K562 (cell line): Measurements from ENCODE around the gene DNAJB12. TPM values are rescaled to one million over a fixed set of nuclear protein-coding genes. Genes with fewer than 3 reads are reported as not detected.

Experiments used
- ARID2 ChIP-seq: fragments of 450-650 bp; IDR thresholded peaks from 2 replicates; pipeline ENCODE4 v1.6.1; 2017; ENCODE audit warnings: antibody characterized with exemption, mild to moderate bottlenecking
- CBFA2T2 ChIP-seq: fragments of 450-650 bp; conservative IDR thresholded peaks from 2 replicates; pipeline ENCODE4 v1.6.1; 2017; ENCODE audit warnings: mild to moderate bottlenecking
- CC2D1A ChIP-seq: fragments of 450-650 bp; IDR thresholded peaks from 2 replicates; pipeline ENCODE4 v1.6.1; 2017; ENCODE audit warnings: mild to moderate bottlenecking
- COPS2 ChIP-seq: fragments of 450-650 bp; conservative IDR thresholded peaks from 2 replicates; pipeline ENCODE4 v1.6.1; 2016; ENCODE audit warnings: mild to moderate bottlenecking, moderate library complexity
- CREM ChIP-seq: IDR thresholded peaks from 2 replicates; pipeline ENCODE4 v1.6.1; 2014; ENCODE audit warnings: antibody characterized with exemption, low read depth
- DDX20 ChIP-seq: fragments of 450-650 bp; IDR thresholded peaks from 2 replicates; pipeline ENCODE4 v1.6.1; 2016; ENCODE audit warnings: missing genetic modification characterization, low read depth, mild to moderate bottlenecking, missing compliant biosample characterization, moderate library complexity
- E2F8 ChIP-seq: fragments of 450-650 bp; IDR thresholded peaks from 2 replicates; pipeline ENCODE4 v1.7.1; 2018; ENCODE audit warnings: mild to moderate bottlenecking, low read depth; ENCODE audit not compliant: partially characterized antibody
- EHMT2 ChIP-seq: fragments of 450-650 bp; IDR thresholded peaks from 2 replicates; pipeline ENCODE4 v1.6.1; 2018; ENCODE audit warnings: antibody characterized with exemption
- ERF ChIP-seq: fragments of 450-650 bp; formaldehyde crosslinking; IDR thresholded peaks from 2 replicates; pipeline ENCODE4 v1.4.0; 2020; ENCODE audit warnings: mild to moderate bottlenecking, mixed read lengths
- ETV5 ChIP-seq: sonication (generic); formaldehyde crosslinking; IDR thresholded peaks from 2 replicates; pipeline ENCODE4 v1.4.0; 2020; ENCODE audit warnings: low read depth, mild to moderate bottlenecking, missing genetic modification reagents
- GABPB1 ChIP-seq: sonication (generic); formaldehyde crosslinking; IDR thresholded peaks from 2 replicates; pipeline ENCODE4 v1.8.0; 2022; ENCODE audit warnings: mild to moderate bottlenecking, missing genetic modification reagents
- JUN ChIP-seq, 2 experiments: sonication (generic) in 1 of 2; formaldehyde crosslinking in 1 of 2; IDR thresholded peaks; 2 replicates each; pipeline versions ENCODE4 v1.6.1 to v1.8.0; 2012 to 2022; ENCODE audit warnings: borderline replicate concordance in 2 of 2, mild to moderate bottlenecking in 2 of 2, improper control_type of control experiment in 1 of 2, low read depth in 1 of 2, low read length in 1 of 2, missing genetic modification reagents in 1 of 2
- LARP7 ChIP-seq: fragments of 450-650 bp; IDR thresholded peaks from 2 replicates; pipeline ENCODE4 v1.6.1; 2016
- MCM2 ChIP-seq: fragments of 450-650 bp; IDR thresholded peaks from 2 replicates; pipeline ENCODE4 v1.6.1; 2017; ENCODE audit warnings: low read depth, mild to moderate bottlenecking
- MED1 ChIP-seq: sonication (generic); formaldehyde crosslinking; IDR thresholded peaks from 2 replicates; pipeline ENCODE4 v1.8.1; 2023; ENCODE audit warnings: missing genetic modification reagents, borderline replicate concordance
- MYNN ChIP-seq, 2 experiments: sonication (generic); formaldehyde crosslinking in 1 of 2; IDR thresholded peaks; 2 replicates each; pipeline versions ENCODE4 v1.5.0 to v1.6.1; 2016 to 2020; ENCODE audit warnings: antibody characterized with exemption in 1 of 2, missing genetic modification reagents in 1 of 2
- NFIX ChIP-seq: fragments of 250-450 bp; sonication (Bioruptor Pico); IDR thresholded peaks from 2 replicates; pipeline ENCODE4 v1.4.0; 2020; ENCODE audit warnings: low read depth, mild to moderate bottlenecking, moderate library complexity
- NR0B1 ChIP-seq: fragments of 450-650 bp; IDR thresholded peaks from one replicate; pipeline ENCODE4 v1.6.1; 2018; ENCODE audit warnings: mild to moderate bottlenecking, moderate library complexity; ENCODE audit not compliant: partially characterized antibody
- RAD21 ChIP-seq, 2 experiments: fragments of 250-450 bp in 1 of 2; fragments of 450-650 bp in 1 of 2; sonication (Bioruptor Pico) in 1 of 2; formaldehyde crosslinking in 1 of 2; IDR thresholded peaks in 1 of 2; conservative IDR thresholded peaks in 1 of 2; 2 replicates each; pipeline versions ENCODE4 v1.4.0 to v1.8.0; 2020 to 2022; ENCODE audit warnings: mild to moderate bottlenecking in 2 of 2, moderate library complexity in 1 of 2
- SMARCC2 ChIP-seq: fragments of 450-650 bp; IDR thresholded peaks from 2 replicates; pipeline ENCODE4 v1.6.1; 2017; ENCODE audit warnings: antibody characterized with exemption, moderate library complexity, mild to moderate bottlenecking, low read depth
- TBL1XR1 ChIP-seq, 2 experiments: IDR thresholded peaks; 2 replicates each; pipeline ENCODE4 v1.6.1; 2012; ENCODE audit warnings: improper control_type of control experiment in 2 of 2, low read length in 2 of 2, mild to moderate bottlenecking in 1 of 2
- polyA plus RNA-seq, 8 experiments: library from polyadenylated mRNA; depleted of rRNA in 4 of 8; stranded (reverse) in 5 of 8; unstranded in 3 of 8; fragments of >200 nt; fragmentation: Nextera tagmentation in 2 of 8; fragmentation: Illumina TruSeq in 1 of 8; extraction: Ambion mirVana in 2 of 8; extraction: Trizol in 1 of 8; gene quantifications; 2 replicates each; pipeline versions ENCODE4 v1.2.1 to v1.2.3, GENCODE V29; 2011 to 2014; ENCODE audit warnings: inconsistent platforms in 1 of 8, missing spikeins in 1 of 8
- total RNA-seq, 7 experiments: library from RNA; depleted of rRNA in 6 of 7; stranded (reverse); fragments of >200 nt in 6 of 7; fragmentation: Illumina TruSeq in 2 of 7; extraction: Trizol in 2 of 7; gene quantifications; 2 replicates each; pipeline versions ENCODE4 v1.2.1 to v1.2.3, GENCODE V29; 2011 to 2021; ENCODE audit warnings: low replicate concordance in 1 of 7
- TF ChIP-seq, protein P1 (sequence below), 2 experiments: fragments of 250-450 bp in 1 of 2; fragments of 450-650 bp in 1 of 2; sonication (Bioruptor Pico) in 1 of 2; IDR thresholded peaks; 2 replicates each; pipeline versions ENCODE4 v1.6.1 to v1.8.0; 2016 to 2021; ENCODE audit warnings: mild to moderate bottlenecking in 2 of 2, moderate library complexity in 2 of 2, missing compliant biosample characterization in 1 of 2, missing genetic modification characterization in 1 of 2

The DNAJB12 gene
- total and polyA plus RNA-seq, 9 of the 15 experiments (the other 6 are each of a cell fraction or from before 2014, with no cell fraction given): 3.5 to 31.5 (median 20.3) TPM

DNA sequence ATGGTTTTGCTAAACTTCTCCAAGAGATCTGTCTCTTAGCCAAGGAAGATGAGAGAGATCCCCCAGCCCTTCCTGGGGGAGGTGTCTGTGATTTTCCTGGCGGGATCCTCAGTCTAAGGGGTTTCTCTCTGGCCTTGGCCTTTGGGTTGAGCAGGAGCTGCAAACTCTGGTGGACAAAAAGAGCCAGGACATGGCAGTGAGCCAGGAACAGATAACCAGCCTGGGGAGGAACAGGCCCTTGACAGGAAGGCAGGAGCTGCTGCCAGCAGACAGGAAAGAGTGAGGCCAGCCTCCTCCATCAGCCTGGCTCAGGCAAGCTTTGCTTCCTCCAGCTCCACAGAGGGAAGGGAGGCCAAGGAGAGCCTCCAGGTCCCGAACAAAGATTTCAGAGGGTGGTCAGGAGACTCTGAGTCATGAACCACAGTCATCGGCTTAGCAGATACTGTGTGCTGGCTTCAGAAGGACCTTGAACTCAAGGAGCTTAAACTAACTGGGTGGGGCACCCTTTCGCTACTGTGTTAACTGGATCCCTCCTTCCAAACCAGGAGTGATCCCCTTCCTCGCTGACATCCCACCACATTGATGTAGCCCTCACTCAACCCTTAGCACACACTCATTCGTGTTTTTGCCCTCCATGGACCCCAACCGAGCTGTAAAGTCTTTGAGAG is 46.3 kb downstream of the DNAJB12 start (continued):
- TF ChIP-seq E2F8 (peak; percentile 27), MED1 (CRISPR knock-in tag) (no peak), DDX20 (tag) (0 out of 2 replicates have a peak, but pooled peaks have one; percentile 48), EHMT2 (peak; percentile 50; the same call in 1 of the 2 replicates), MCM2 (no peak), NFIX (peak; percentile 67), CBFA2T2 (peak; percentile 42), LARP7 (0 out of 2 replicates have a peak, but pooled peaks have one; percentile 81), CC2D1A (peak; percentile 74; the same call in 1 of the 2 replicates), RAD21 (CRISPR knock-in tag; conservative IDR thresholded peaks at IDR 0.05 in 1 of 2, IDR thresholded peaks at IDR 0.05 in 1 of 2) (peak; percentile 33 to 50), CREM (peak; percentile 67), ARID2 (0 out of 2 replicates have a peak, but pooled peaks have one; percentile 10), MYNN (IDR thresholded peaks at IDR 0.05) (peak; percentile 79; the same call in 1 of the 2 replicates), MYNN (CRISPR knock-in tag; IDR thresholded peaks at IDR 0.05) (no peak), NR0B1 (no peak), SMARCC2 (peak; percentile 89; the same call in 1 of the 2 replicates), GABPB1 (peak; percentile 69), ERF (CRISPR knock-in tag) (peak; percentile 91; the same call in 1 of the 2 replicates), ETV5 (CRISPR knock-in tag) (peak; percentile 94), JUN (IDR thresholded peaks at IDR 0.05; ENCODE audit: borderline replicate concordance, low read depth, low read length) (peak; percentile 96), JUN (CRISPR knock-in tag; IDR thresholded peaks at IDR 0.05; ENCODE audit: borderline replicate concordance) (0 out of 2 replicates have a peak, but pooled peaks have one; percentile 46), TBL1XR1 (IDR thresholded peaks at IDR 0.05; ENCODE audit: low read length in 2 of 2) (0 out of 4 replicates have a peak, but pooled peaks of 1 of the 2 experiments have one; percentile 63), COPS2 (no peak)
- TF ChIP-seq, protein P1, sequence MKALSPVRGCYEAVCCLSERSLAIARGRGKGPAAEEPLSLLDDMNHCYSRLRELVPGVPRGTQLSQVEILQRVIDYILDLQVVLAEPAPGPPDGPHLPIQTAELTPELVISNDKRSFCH (CRISPR knock-in tag; IDR thresholded peaks at IDR 0.05): no peak
- TF ChIP-seq, protein P1 (tag; IDR thresholded peaks at IDR 0.05): peak; percentile 92
